Astrocyte (in vitro differentiated cells and primary cell): ENCODE results near the gene TMEM161A. TPM values are rescaled to one million over a fixed set of nuclear protein-coding genes. Genes with fewer than 3 reads are reported as not detected.

Experiments used
- DNase-seq: peaks from one replicate; pipeline ENCODE4 v3.0.0-alpha.2; 2010; ENCODE audit warnings: low read depth
- FAIRE-seq: peaks from 2 replicates; lab custom pipeline; 2011; peaks lifted over from hg19 to GRCh38; lab: Jason Lieb, UNC
- H2AFZ ChIP-seq: 2 replicates; pipeline ENCODE4 v1.6.0; 2012; ENCODE audit warnings: low read depth, low read length, inconsistent platforms
- H3K27ac ChIP-seq: 2 replicates; pipeline ENCODE4 v1.5.1; 2011; ENCODE audit warnings: low read depth, low read length, inconsistent platforms
- H3K27me3 ChIP-seq: 2 replicates; pipeline ENCODE4 v1.6.0; 2011; ENCODE audit warnings: low read length, inconsistent platforms; ENCODE audit not compliant: insufficient read depth
- H3K36me3 ChIP-seq: 2 replicates; pipeline ENCODE4 v1.5.1; 2011; ENCODE audit warnings: low read length, inconsistent platforms; ENCODE audit not compliant: insufficient read depth
- H3K4me1 ChIP-seq: 2 replicates; pipeline ENCODE4 v1.5.1; 2011; ENCODE audit warnings: low read length, inconsistent platforms; ENCODE audit not compliant: insufficient read depth
- H3K4me2 ChIP-seq: 2 replicates; pipeline ENCODE4 v1.6.0; 2012; ENCODE audit warnings: low read length, inconsistent platforms
- H3K4me3 ChIP-seq: 2 replicates; pipeline ENCODE4 v1.5.1; 2011; ENCODE audit warnings: low read depth, mild to moderate bottlenecking, low read length, inconsistent platforms; ENCODE audit not compliant: insufficient read depth
- H3K79me2 ChIP-seq: 2 replicates; pipeline ENCODE4 v1.6.0; 2012; ENCODE audit warnings: mild to moderate bottlenecking, low read length, inconsistent platforms; ENCODE audit not compliant: insufficient read depth
- H3K9ac ChIP-seq: 2 replicates; pipeline ENCODE4 v1.6.0; 2012; ENCODE audit warnings: mild to moderate bottlenecking, low read length, inconsistent platforms
- H3K9me3 ChIP-seq: 2 replicates; pipeline ENCODE4 v1.5.1; 2012; ENCODE audit warnings: low read depth, mild to moderate bottlenecking, low read length, inconsistent platforms; ENCODE audit not compliant: insufficient read depth
- H4K20me1 ChIP-seq: 2 replicates; pipeline ENCODE4 v1.6.0; 2012; ENCODE audit warnings: low read length, inconsistent platforms; ENCODE audit not compliant: insufficient read depth
- H3K27ac Mint-ChIP-seq: one replicate; pipeline ENCODE4 v1.8.0; 2021; ENCODE audit warnings: mild to moderate bottlenecking, mixed read lengths; ENCODE audit not compliant: unreplicated experiment
- H3K27me3 Mint-ChIP-seq: one replicate; pipeline ENCODE4 v1.8.0; 2021; ENCODE audit warnings: low read depth, mixed read lengths; ENCODE audit not compliant: unreplicated experiment
- H3K36me3 Mint-ChIP-seq: one replicate; pipeline ENCODE4 v1.8.0; 2021; ENCODE audit warnings: low read depth, mixed read lengths; ENCODE audit not compliant: unreplicated experiment
- H3K4me1 Mint-ChIP-seq: one replicate; pipeline ENCODE4 v1.8.0; 2021; ENCODE audit warnings: low read depth, mixed read lengths; ENCODE audit not compliant: unreplicated experiment
- H3K4me3 Mint-ChIP-seq: one replicate; pipeline ENCODE4 v1.8.0; 2021; ENCODE audit warnings: mild to moderate bottlenecking, moderate library complexity, mixed read lengths; ENCODE audit not compliant: unreplicated experiment
- H3K9me3 Mint-ChIP-seq: one replicate; pipeline ENCODE4 v1.8.0; 2021; ENCODE audit warnings: mild to moderate bottlenecking, mixed read lengths; ENCODE audit not compliant: unreplicated experiment
- EZH2 ChIP-seq: IDR thresholded peaks from 2 replicates; pipeline ENCODE4 v1.6.1; 2012; ENCODE audit warnings: mild to moderate bottlenecking, low read length, inconsistent platforms; ENCODE audit not compliant: insufficient read depth
- total RNA-seq: library from RNA; stranded (reverse); gene quantifications from 2 replicates; pipeline ENCODE4 v1.2.1, GENCODE V29; 2021
- TF ChIP-seq, protein P1 (sequence below): IDR thresholded peaks from 2 replicates; pipeline ENCODE4 v1.5.1; 2011; ENCODE audit warnings: low read depth, mild to moderate bottlenecking, inconsistent platforms, low read length, moderate library complexity; ENCODE audit not compliant: insufficient read depth

Gene TMEM161A
- total RNA-seq, 1 donor from 2014 or later = 27.2 TPM

DNA sequence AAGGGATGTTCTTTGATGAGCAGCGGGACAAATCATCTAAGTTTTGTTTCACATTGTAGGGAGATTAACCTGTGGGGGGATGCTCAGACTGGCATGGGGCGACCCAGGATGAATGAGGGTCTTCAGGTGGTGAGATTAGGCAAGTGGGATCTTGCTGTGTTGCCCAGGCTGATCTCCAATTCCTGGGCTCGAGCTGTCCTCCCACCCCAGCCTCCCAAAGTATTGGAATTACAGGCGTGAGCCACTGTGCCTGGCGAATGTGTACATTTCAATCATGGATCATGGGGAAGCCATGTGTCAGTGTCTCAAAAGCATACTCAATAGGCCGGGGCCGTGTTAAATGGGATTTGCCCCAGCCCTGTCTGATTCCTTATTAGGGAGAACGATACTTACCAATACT lies 66.4 kb downstream of the TMEM161A start:
- Mint-ChIP-seq H3K4me1 (no peaks in the 10 kb centered on the region), H3K27me3 (no peaks in the 10 kb centered on the region)
- H3K9me3 ChIP-seq = no peaks in the 10 kb centered on the region

More for the DNA sequence above, 66.4 kb downstream of the TMEM161A start:
- Histone ChIP-seq H3K27me3 (no peaks in the 10 kb centered on the region), H3K9ac (no peak overlapping the region), H3K36me3 (no peaks in the 10 kb centered on the region), H3K4me1 (no peaks in the 10 kb centered on the region), H3K79me2 (no peaks in the 10 kb centered on the region), H3K4me2 (no peak overlapping the region), H2AFZ (no peak overlapping the region), H3K4me3 (no peak overlapping the region), H4K20me1 (peaks cover 30% of the 10 kb centered on the region), H3K27ac (no peak overlapping the region)
- Mint-ChIP-seq H3K36me3 (peaks cover 5% of the 10 kb centered on the region), H3K27ac (no peak overlapping the region), H3K4me3 (no peak overlapping the region), H3K9me3 (peaks cover 3% of the 10 kb centered on the region)
- DNase-seq (no peak), FAIRE-seq (no peak)
- TF ChIP-seq EZH2 = no peak
- TF ChIP-seq, protein P1, sequence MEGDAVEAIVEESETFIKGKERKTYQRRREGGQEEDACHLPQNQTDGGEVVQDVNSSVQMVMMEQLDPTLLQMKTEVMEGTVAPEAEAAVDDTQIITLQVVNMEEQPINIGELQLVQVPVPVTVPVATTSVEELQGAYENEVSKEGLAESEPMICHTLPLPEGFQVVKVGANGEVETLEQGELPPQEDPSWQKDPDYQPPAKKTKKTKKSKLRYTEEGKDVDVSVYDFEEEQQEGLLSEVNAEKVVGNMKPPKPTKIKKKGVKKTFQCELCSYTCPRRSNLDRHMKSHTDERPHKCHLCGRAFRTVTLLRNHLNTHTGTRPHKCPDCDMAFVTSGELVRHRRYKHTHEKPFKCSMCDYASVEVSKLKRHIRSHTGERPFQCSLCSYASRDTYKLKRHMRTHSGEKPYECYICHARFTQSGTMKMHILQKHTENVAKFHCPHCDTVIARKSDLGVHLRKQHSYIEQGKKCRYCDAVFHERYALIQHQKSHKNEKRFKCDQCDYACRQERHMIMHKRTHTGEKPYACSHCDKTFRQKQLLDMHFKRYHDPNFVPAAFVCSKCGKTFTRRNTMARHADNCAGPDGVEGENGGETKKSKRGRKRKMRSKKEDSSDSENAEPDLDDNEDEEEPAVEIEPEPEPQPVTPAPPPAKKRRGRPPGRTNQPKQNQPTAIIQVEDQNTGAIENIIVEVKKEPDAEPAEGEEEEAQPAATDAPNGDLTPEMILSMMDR = no peak

Other genes with a start within 250 kb of the TMEM161A start
- 4.9 and 6.8 TPM in 2 replicates for gene CERS1, start 242.3 kb downstream of the TMEM161A start, total RNA-seq
- 265 and 298 TPM in 2 replicates for gene COPE, start 219.1 kb downstream of the TMEM161A start, total RNA-seq
- gene DDX49, start 218.8 kb downstream of the TMEM161A start, total RNA-seq = 61.2 and 68.3 TPM in 2 replicates
- 41.9 and 42.2 TPM in 2 replicates for gene HOMER3, start 197.3 kb downstream of the TMEM161A start, total RNA-seq
- 73.8 and 77.6 TPM in 2 replicates for gene SUGP2, start 105.0 kb downstream of the TMEM161A start, total RNA-seq
- 31.9 and 36.0 TPM in 2 replicates for gene ARMC6, start 104.9 kb downstream of the TMEM161A start, total RNA-seq
- gene SLC25A42, start 74.5 kb downstream of the TMEM161A start, total RNA-seq = 7.6 and 7.9 TPM in 2 replicates
- gene MEF2B, start 31.8 kb upstream of the TMEM161A start, total RNA-seq = 0.58 and 1.7 TPM in 2 replicates
- gene BORCS8, start 53.7 kb upstream of the TMEM161A start, total RNA-seq = 29.5 and 33.5 TPM in 2 replicates
- gene RFXANK, start 53.8 kb upstream of the TMEM161A start, total RNA-seq = 91.1 and 92.5 TPM in 2 replicates
- 4.3 and 5.1 TPM in 2 replicates for gene NR2C2AP, start 64.9 kb upstream of the TMEM161A start, total RNA-seq
- 0.14 TPM in 1 of 2 replicates, not detected in the other for gene NCAN, start 73.5 kb upstream of the TMEM161A start, total RNA-seq
- gene TM6SF2, start 134.8 kb upstream of the TMEM161A start, total RNA-seq = 4.4 and 5.0 TPM in 2 replicates
- 48.5 and 59.1 TPM in 2 replicates for gene SUGP1, start 182.0 kb upstream of the TMEM161A start, total RNA-seq
- gene MAU2, start 182.4 kb upstream of the TMEM161A start, total RNA-seq = 36.8 and 37.0 TPM in 2 replicates